K562 (cell line): ENCODE data around the gene INHBC. TPM values are rescaled to one million over a fixed set of nuclear protein-coding genes. Genes with fewer than 3 reads are reported as not detected.

ENCODE experiments used
- ATAC-seq: fragments of 200-7000 bp; cut with Tn5 transposase; 3 replicates; pipeline ENCODE4 v1.9.1; 2020; ENCODE audit warnings: moderate library complexity
- BruUV-seq: library from RNA; stranded (reverse); fragments of 400-500 nt; replicated peaks from 2 replicates; lab custom pipeline; 2021; lab: Mats Ljungman, UMichigan
- CTCF ChIA-PET: fragments of 300-600 bp; formaldehyde crosslinking; extraction: SDS; loops from one replicate; lab custom pipeline; 2021; ENCODE audit warnings: low intra/inter-chr PET ratio; lab: Yijun Ruan, JAX
- POLR2A ChIA-PET: fragments of 300-600, 350-650 bp; sonication (Branson Sonifier 250); formaldehyde crosslinking; extraction: SDS; loops from one replicate; lab custom pipeline; 2021; ENCODE audit warnings: antibody characterized with exemption, inconsistent platforms; lab: Yijun Ruan, JAX
- DNase-seq, 4 experiments: peaks; one replicate each; pipeline versions ENCODE4 v3.0.0 to v3.0.0-alpha.2; 2011 to 2018; ENCODE audit warnings: low spot score in 3 of 4, mixed read lengths in 3 of 4; ENCODE audit errors: extremely low read depth in 1 of 4
- FAIRE-seq: peaks from 2 replicates; lab custom pipeline; 2011; peaks lifted over from hg19 to GRCh38; lab: Jason Lieb, UNC
- H2AFZ ChIP-seq: 2 replicates; pipeline ENCODE4 v1.6.0; 2011; ENCODE audit warnings: low read depth, low read length, control low read depth, inconsistent platforms
- H3K27ac ChIP-seq: fragments of 200-600 bp; 3 replicates; pipeline ENCODE4 v1.8.0; 2011; ENCODE audit warnings: low read depth, mild to moderate bottlenecking, control low read depth, inconsistent platforms, low read length, moderate library complexity, mixed read lengths; ENCODE audit errors: extremely low read depth
- H3K27me3 ChIP-seq, 2 experiments: fragments of 300-600 bp in 1 of 2; 2 replicates in 1 of 2; 3 replicates in 1 of 2; pipeline versions ENCODE4 v1.6.0 to v1.8.0; 2011; ENCODE audit warnings: inconsistent platforms in 2 of 2, low read length in 2 of 2, mild to moderate bottlenecking in 1 of 2, mixed read lengths in 1 of 2, moderate library complexity in 1 of 2; ENCODE audit not compliant: control insufficient read depth in 2 of 2, insufficient read depth in 2 of 2
- H3K36me3 ChIP-seq: fragments of 300-600 bp; 3 replicates; pipeline ENCODE4 v1.8.0; 2011; ENCODE audit warnings: mild to moderate bottlenecking, low read length, inconsistent platforms; ENCODE audit not compliant: control insufficient read depth, insufficient read depth
- H3K4me1 ChIP-seq, 2 experiments: fragments of 200-600 bp in 1 of 2; replicated peaks in 1 of 2; 2 replicates in 1 of 2; 3 replicates in 1 of 2; pipeline versions ENCODE4 v1.5.1 to v1.8.0; 2011; ENCODE audit warnings: inconsistent platforms in 2 of 2, low read length in 2 of 2, mild to moderate bottlenecking in 1 of 2, mixed read lengths in 1 of 2, moderate library complexity in 1 of 2; ENCODE audit not compliant: control insufficient read depth in 2 of 2, insufficient read depth in 2 of 2
- H3K4me2 ChIP-seq: 2 replicates; pipeline ENCODE4 v1.6.1; 2011; ENCODE audit warnings: low read length, control low read depth, inconsistent platforms, mixed read lengths; ENCODE audit not compliant: insufficient read depth
- H3K4me3 ChIP-seq: fragments of 200-600 bp; sonication (generic), shearing (Covaris generic); 2 replicates; pipeline ENCODE4 v1.5.1; 2016; ENCODE audit warnings: control low read depth, inconsistent platforms
- H3K79me2 ChIP-seq: fragments of 200-600 bp; 3 replicates; pipeline ENCODE4 v1.8.0; 2011; ENCODE audit warnings: low read length, inconsistent platforms; ENCODE audit not compliant: control insufficient read depth, insufficient read depth
- H3K9ac ChIP-seq, 2 experiments: 2 replicates each; pipeline versions ENCODE4 v1.6.0 to v1.6.1; 2011; ENCODE audit warnings: low read depth in 2 of 2, low read length in 2 of 2, control low read depth in 1 of 2, inconsistent platforms in 1 of 2, mild to moderate bottlenecking in 1 of 2, mixed read lengths in 1 of 2; ENCODE audit not compliant: insufficient read depth in 1 of 2
- H3K9me1 ChIP-seq: one replicate; pipeline ENCODE4 v1.6.0; 2011; ENCODE audit warnings: inconsistent platforms, mild to moderate bottlenecking, low read length, moderate library complexity; ENCODE audit not compliant: control insufficient read depth, insufficient read depth
- H3K9me3 ChIP-seq: replicated peaks from 2 replicates; pipeline ENCODE4 v1.5.1; 2011; ENCODE audit warnings: low read depth, low read length, inconsistent platforms; ENCODE audit not compliant: control insufficient read depth, insufficient read depth
- H4K20me1 ChIP-seq: replicated peaks from 2 replicates; pipeline ENCODE4 v1.6.1; 2011; ENCODE audit warnings: low read length, inconsistent platforms, mixed read lengths; ENCODE audit not compliant: control insufficient read depth, insufficient read depth
- ARID4B ChIP-seq: sonication (generic); formaldehyde crosslinking; IDR thresholded peaks from 2 replicates; pipeline ENCODE4 v1.8.0; 2022; ENCODE audit warnings: mild to moderate bottlenecking, missing genetic modification reagents
- ATF3 ChIP-seq, 2 experiments: fragments of 450-650 bp in 1 of 2; sonication (generic) in 1 of 2; formaldehyde crosslinking in 1 of 2; IDR thresholded peaks in 1 of 2; conservative IDR thresholded peaks in 1 of 2; 2 replicates each; pipeline versions ENCODE4 v1.6.1 to v1.8.1; 2016 to 2023; ENCODE audit warnings: mild to moderate bottlenecking in 2 of 2, moderate library complexity in 2 of 2, inconsistent platforms in 1 of 2, missing genetic modification reagents in 1 of 2
- DLX4 ChIP-seq: fragments of 250-450 bp; sonication (Bioruptor Pico); IDR thresholded peaks from 2 replicates; pipeline ENCODE4 v1.6.1; 2021; ENCODE audit warnings: mild to moderate bottlenecking
- FOXJ3 ChIP-seq: sonication (generic); formaldehyde crosslinking; IDR thresholded peaks from 2 replicates; pipeline ENCODE4 v1.4.0; 2020; ENCODE audit warnings: mild to moderate bottlenecking, missing genetic modification reagents
- GTF3C2 ChIP-seq: IDR thresholded peaks from 3 replicates; pipeline ENCODE4 v1.6.1; 2011; ENCODE audit warnings: borderline replicate concordance, mild to moderate bottlenecking, moderate library complexity; ENCODE audit not compliant: insufficient read length; ENCODE audit errors: extremely low read depth
- PCBP1 ChIP-seq: fragments of 200-400 bp; formaldehyde crosslinking; IDR thresholded peaks from 2 replicates; pipeline ENCODE4 v1.6.1; 2018; ENCODE audit warnings: mild to moderate bottlenecking, low read depth, low read length; ENCODE audit not compliant: poor library complexity, severe bottlenecking
- PML ChIP-seq: IDR thresholded peaks from 2 replicates; pipeline ENCODE4 v1.6.1; 2012; ENCODE audit warnings: low read length, inconsistent platforms
- RBFOX2 ChIP-seq: fragments of 200-400 bp; formaldehyde crosslinking; IDR thresholded peaks from 2 replicates; pipeline ENCODE4 v1.6.1; 2017; ENCODE audit warnings: low read depth, mild to moderate bottlenecking, low read length, moderate library complexity
- ZFX ChIP-seq: sonication (generic); formaldehyde crosslinking; IDR thresholded peaks from 2 replicates; pipeline ENCODE4 v1.8.0; 2022; ENCODE audit warnings: mild to moderate bottlenecking, missing genetic modification reagents, moderate library complexity
- ZNF717 ChIP-seq: fragments of 250-450 bp; sonication (Bioruptor Pico); IDR thresholded peaks from 2 replicates; pipeline ENCODE4 v1.5.0; 2021
- WGBS: fragments of 100-300 bp; shearing (Covaris generic); methylation state at CpG from one replicate; pipeline ENCODE4 v1.1.6; 2016; ENCODE audit warnings: low coverage, mixed read lengths; ENCODE audit not compliant: insufficient coverage; ENCODE audit errors: missing lambda C conversion rate; 5-methylcytosine and 5-hydroxymethylcytosine counted together
- in situ Hi-C: fragments of 300-500 bp; cut with MboI; formaldehyde crosslinking; loops from 4 replicates; pipeline ENCODE4 v1.15.0; 2018; ENCODE audit warnings: inconsistent platforms, mixed read lengths
- intact Hi-C: fragments of 100-400 bp; cut with micrococcal nuclease; formaldehyde crosslinking; loops from 2 replicates; pipeline ENCODE4 v1.14.2; 2022
- polyA plus RNA-seq, 8 experiments: library from polyadenylated mRNA; depleted of rRNA in 4 of 8; stranded (reverse) in 5 of 8; unstranded in 3 of 8; fragments of >200 nt; fragmentation: Nextera tagmentation in 2 of 8; fragmentation: Illumina TruSeq in 1 of 8; extraction: Ambion mirVana in 2 of 8; extraction: Trizol in 1 of 8; gene quantifications; 2 replicates each; pipeline versions ENCODE4 v1.2.1 to v1.2.3, GENCODE V29; 2011 to 2014; ENCODE audit warnings: inconsistent platforms in 1 of 8, missing spikeins in 1 of 8
- total RNA-seq, 7 experiments: library from RNA; depleted of rRNA in 6 of 7; stranded (reverse); fragments of >200 nt in 6 of 7; fragmentation: Illumina TruSeq in 2 of 7; extraction: Trizol in 2 of 7; gene quantifications; 2 replicates each; pipeline versions ENCODE4 v1.2.1 to v1.2.3, GENCODE V29; 2011 to 2021; ENCODE audit warnings: low replicate concordance in 1 of 7

The INHBC gene
- total and polyA plus RNA-seq, 9 of the 15 experiments (the other 6 are each of a cell fraction or from before 2014, with no cell fraction given), result 0.07 to 0.24 (median 0.15) TPM; not detected in 4

- no peaks in the 10 kb centered on the region for H3K9me1 ChIP-seq
- H3K79me2 ChIP-seq, result peaks cover 8% of the 10 kb centered on the region; the same call in 2 of the 3 replicates
- no peaks in the 10 kb centered on the region for H3K36me3 ChIP-seq
- CTCF ChIA-PET, result interaction anchor here (0.5 to 1.0 kb wide), 2 partner anchors 38 to 122 kb away, joined by 3 read pairs; no protein-coding TSS in a partner anchor
- no peaks in the 10 kb centered on the region for H4K20me1 ChIP-seq
- H3K27ac ChIP-seq, result peak overlapping the region; percentile 46; the same call in 2 of the 3 replicates
- FAIRE-seq (no peak), ATAC-seq (peak; percentile 54), DNase-seq (peak; percentile 78 to 89 (median 84))
- H2AFZ ChIP-seq, result peak overlapping the region; percentile 85
- BruUV-seq, result no TSS peak
- WGBS, result under 1% methylated on average over 15 of the region's 32 CpGs
- H3K9me3 ChIP-seq, result no peaks in the 10 kb centered on the region
- peak overlapping the region; percentile 51 for H3K4me3 ChIP-seq
- peaks cover 2 to 14% of the 10 kb centered on the region in 2 experiments; a peak in 1 of 5 replicates for H3K27me3 ChIP-seq
- H3K9ac ChIP-seq, result peak overlapping the region; percentile 42 to 90; a peak in 3 of 4 replicates
- peaks cover 27 to 43% of the 10 kb centered on the region in 2 experiments; a peak in 4 of 5 replicates for H3K4me1 ChIP-seq
- POLR2A ChIA-PET, result interaction anchor here (0.6 to 2.3 kb wide), 6 partner anchors 8 to 734 kb away, joined by 3 to 13 read pairs (median 4); no protein-coding TSS in a partner anchor
- in situ Hi-C loops, result no loop called here
- intact Hi-C loops, result no loop called here
- H3K4me2 ChIP-seq, result peak overlapping the region; percentile 85
- no peak for TF ChIP-seq ZFX
- TF ChIP-seq DLX4 (CRISPR knock-in tag), result no peak
- 0 out of 2 replicates have a peak, but pooled peaks have one; percentile 6 for TF ChIP-seq ATF3 (IDR thresholded peaks at IDR 0.05)
- TF ChIP-seq ATF3 (CRISPR knock-in tag; conservative IDR thresholded peaks at IDR 0.05), result no peak
- no peak for TF ChIP-seq PML
- TF ChIP-seq GTF3C2, result no peak
- no peak for TF ChIP-seq ZNF717 (CRISPR knock-in tag)
- TF ChIP-seq FOXJ3, result no peak
- 0 out of 2 replicates have a peak, but pooled peaks have one; percentile 7 for TF ChIP-seq RBFOX2
- TF ChIP-seq PCBP1, result peak; percentile 2
- 0 out of 2 replicates have a peak, but pooled peaks have one; percentile 43 for TF ChIP-seq ARID4B (CRISPR knock-in tag)
These were observed 26.8 kb downstream of the INHBC start for GRCh38 chr12:57461276-57461916.
